GM12864 (cell line): Measurements from ENCODE around the gene CLIC4.
"Not testable (repeated sequence)": the region's sequence is repeated elsewhere in the genome, so short reads cannot be mapped to it uniquely, and the experiment has no call there.

ENCODE experiments used
- DNase-seq: peaks from one replicate; pipeline ENCODE4 v3.0.0-alpha.2; 2011; ENCODE audit warnings: low read depth
- H3K4me3 ChIP-seq: 2 replicates; pipeline ENCODE4 v1.5.1; 2011; ENCODE audit warnings: mild to moderate bottlenecking, low read depth, low read length, control low read depth
- CTCF ChIP-seq: IDR thresholded peaks from 2 replicates; pipeline ENCODE4 v1.5.1; 2011; ENCODE audit warnings: low read depth, mild to moderate bottlenecking, moderate library complexity, low read length, control low read depth, inconsistent platforms; ENCODE audit errors: missing control alignments

The CLIC4 gene

GRCh38 chr1:24888971-24889676 is 143.9 kb downstream of the CLIC4 start:
- no peak for TF ChIP-seq CTCF
- no peak overlapping the region for H3K4me3 ChIP-seq
- DNase-seq: no peak

- no peak for TF ChIP-seq CTCF
- DNase-seq: no peak
- no peak overlapping the region for H3K4me3 ChIP-seq
Measured at GRCh38 chr1:24890887-24891286, 145.6 kb downstream of the CLIC4 start.

GRCh38 chr1:24891367-24891766 is 146.1 kb downstream of the CLIC4 start:
- DNase-seq: not testable (repeated sequence)

GRCh38 chr1:24892188-24893153 is 147.2 kb downstream of the CLIC4 start:
- no peak overlapping the region for H3K4me3 ChIP-seq
- TF ChIP-seq CTCF: no peak
- DNase-seq: no peak

More at GRCh38 chr1:24891367-24891766, 146.1 kb downstream of the CLIC4 start:
- not testable (repeated sequence) for H3K4me3 ChIP-seq

GRCh38 chr1:24893431-24893830 is 148.2 kb downstream of the CLIC4 start:
- TF ChIP-seq CTCF: no peak
- DNase-seq: no peak
- H3K4me3 ChIP-seq: no peak overlapping the region
